NCI-H1436 (cell line): ENCODE data around the gene ZNF862.
"Not testable (repeated sequence)": the region's sequence is repeated elsewhere in the genome, so short reads cannot be mapped to it uniquely, and the experiment has no call there.

Experiments used
- DNase-seq: peaks from one replicate; lab custom pipeline; 2025; lab: John Stamatoyannopoulos, UW

Gene ZNF862

GRCh38 chr7:149824748-149825566 lies 13.2 kb upstream of the ZNF862 start:
- DNase-seq: no peak

GRCh38 chr7:149825567-149826343 lies 12.4 kb upstream of the ZNF862 start:
- no peak for DNase-seq

GRCh38 chr7:149826344-149827088 lies 11.7 kb upstream of the ZNF862 start:
- DNase-seq: no peak

GRCh38 chr7:149827089-149827981 lies 10.8 kb upstream of the ZNF862 start:
- peak; percentile 42 for DNase-seq

- DNase-seq: no peak
Observed at GRCh38 chr7:149828357-149829309, 9.5 kb upstream of the ZNF862 start.

GRCh38 chr7:149830527-149830926 lies 7.6 kb upstream of the ZNF862 start:
- DNase-seq: not testable (repeated sequence)

GRCh38 chr7:149830997-149831740 lies 7.0 kb upstream of the ZNF862 start:
- DNase-seq: no peak

- no peak for DNase-seq
Observed at GRCh38 chr7:149831741-149832219, 6.4 kb upstream of the ZNF862 start.

- DNase-seq: no peak
Observed at GRCh38 chr7:149832332-149833041, 5.7 kb upstream of the ZNF862 start.

GRCh38 chr7:149833495-149834130 lies 4.6 kb upstream of the ZNF862 start:
- no peak for DNase-seq

GRCh38 chr7:149834601-149835000 lies 3.6 kb upstream of the ZNF862 start:
- DNase-seq: no peak

GRCh38 chr7:149836434-149836833 lies 1.7 kb upstream of the ZNF862 start:
- DNase-seq: no peak

GRCh38 chr7:149837564-149838223 lies 481 bp upstream of the ZNF862 start:
- no peak for DNase-seq

- DNase-seq: no peak
Observed at GRCh38 chr7:149838992-149839408, 825 bp downstream of the ZNF862 start.

- no peak for DNase-seq
Observed at GRCh38 chr7:149839933-149840332, 1.8 kb downstream of the ZNF862 start.

- no peak for DNase-seq
Observed at GRCh38 chr7:149843566-149843965, 5.4 kb downstream of the ZNF862 start.

GRCh38 chr7:149844445-149844844 lies 6.3 kb downstream of the ZNF862 start:
- no peak for DNase-seq
